ENCODE results near the gene VSTM4. TPM values are rescaled to one million over a fixed set of nuclear protein-coding genes. Genes with fewer than 3 reads are reported as not detected.

The VSTM4 gene
- total RNA-seq, 2 experiments from 2014 or later = 0.07 to 0.11 TPM

GRCh38 chr10:49086889-49087288 is 28.4 kb downstream of the VSTM4 start:
- ChIA-PET POLR2A (no interaction called here), CTCF (no interaction called here)
- ATAC-seq = no peak
- intact Hi-C loops (cut with DNase I, micrococcal nuclease) = no loop called here
- Mint-ChIP-seq H3K36me3 (ENCODE audit: low read depth) (no peaks in the 10 kb centered on the region), H3K27ac (no peak overlapping the region), H3K4me3 (no peak overlapping the region), H3K4me1 (no peaks in the 10 kb centered on the region), H3K9me3 (ENCODE audit: low read depth) (peaks cover 12% of the 10 kb centered on the region), H3K27me3 (no peaks in the 10 kb centered on the region)
- DNase-seq = no peak

GRCh38 chr10:49083261-49083660 is 32.1 kb downstream of the VSTM4 start:
- peaks cover 12% of the 10 kb centered on the region for H3K9me3 Mint-ChIP-seq (ENCODE audit: low read depth)
- no peaks in the 10 kb centered on the region for H3K36me3 Mint-ChIP-seq (ENCODE audit: low read depth)
- H3K27ac Mint-ChIP-seq = no peak overlapping the region
- intact Hi-C loops (cut with DNase I, micrococcal nuclease) = loop anchor here in 1 of 2 experiments (5.0 kb wide), 1 partner anchor 94 kb away; no protein-coding TSS in a partner anchor
- ATAC-seq (no peak), DNase-seq (no peak)
- POLR2A ChIA-PET = no interaction called here
- no peaks in the 10 kb centered on the region for H3K27me3 Mint-ChIP-seq
- H3K4me3 Mint-ChIP-seq = no peak overlapping the region
- CTCF ChIA-PET = no interaction called here
- H3K4me1 Mint-ChIP-seq = peaks cover 9% of the 10 kb centered on the region

- DNase-seq (no peak), ATAC-seq (no peak)
- H3K4me1 Mint-ChIP-seq = peaks cover 11% of the 10 kb centered on the region
- no peaks in the 10 kb centered on the region for H3K36me3 Mint-ChIP-seq (ENCODE audit: low read depth)
- H3K27ac Mint-ChIP-seq = no peak overlapping the region
- POLR2A ChIA-PET = no interaction called here
- H3K9me3 Mint-ChIP-seq (ENCODE audit: low read depth) = peaks cover 12% of the 10 kb centered on the region
- H3K27me3 Mint-ChIP-seq = no peaks in the 10 kb centered on the region
- CTCF ChIA-PET = no interaction called here
- intact Hi-C loops (cut with DNase I, micrococcal nuclease) = loop anchor here in 1 of 2 experiments (5.0 kb wide), 1 partner anchor 95 kb away; no protein-coding TSS in a partner anchor
- H3K4me3 Mint-ChIP-seq = no peak overlapping the region
These were observed 32.6 kb downstream of the VSTM4 start for GRCh38 chr10:49082766-49083165.

GRCh38 chr10:49081547-49082275 is 33.6 kb downstream of the VSTM4 start:
- ATAC-seq = no peak
- Mint-ChIP-seq H3K4me3 (no peak overlapping the region), H3K36me3 (ENCODE audit: low read depth) (no peaks in the 10 kb centered on the region), H3K27me3 (peaks cover 3% of the 10 kb centered on the region), H3K9me3 (ENCODE audit: low read depth) (peaks cover 4% of the 10 kb centered on the region), H3K4me1 (peaks cover 19% of the 10 kb centered on the region), H3K27ac (no peak overlapping the region)
- intact Hi-C loops (cut with DNase I, micrococcal nuclease) = loop anchor here in 1 of 2 experiments (5.0 kb wide), 1 partner anchor 96 kb away; no protein-coding TSS in a partner anchor
- no peak for DNase-seq
- CTCF ChIA-PET = no interaction called here
- POLR2A ChIA-PET = no interaction called here

DNA sequence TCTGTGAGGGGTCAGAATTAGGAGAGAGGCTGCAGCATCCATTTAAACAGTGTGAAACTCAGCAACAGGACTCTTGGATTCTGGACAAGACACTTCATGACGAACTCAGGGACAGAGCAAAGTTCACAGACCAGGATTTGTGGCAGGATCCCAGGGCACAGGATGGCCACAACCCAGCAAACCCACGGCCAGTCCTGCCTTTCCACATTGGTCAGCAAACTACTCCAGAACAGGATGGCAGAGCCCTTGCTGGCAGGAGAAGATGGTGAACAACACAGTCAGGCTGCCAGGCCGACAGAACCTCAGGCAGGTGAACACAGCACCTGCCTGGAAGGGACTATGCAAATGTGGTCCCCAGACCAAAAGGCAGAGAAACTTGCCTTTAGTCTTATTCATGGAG is 34.4 kb downstream of the VSTM4 start:
- no peaks in the 10 kb centered on the region for H3K9me3 Mint-ChIP-seq (ENCODE audit: low read depth)
- intact Hi-C loops (cut with DNase I, micrococcal nuclease) = loop anchor here in 1 of 2 experiments (5.0 kb wide), 1 partner anchor 96 kb away; no protein-coding TSS in a partner anchor
- no peak overlapping the region for H3K4me3 Mint-ChIP-seq
- no peak for ATAC-seq
- H3K27ac Mint-ChIP-seq = no peak overlapping the region
- peaks cover 4% of the 10 kb centered on the region for H3K27me3 Mint-ChIP-seq
- H3K36me3 Mint-ChIP-seq (ENCODE audit: low read depth) = no peaks in the 10 kb centered on the region
- DNase-seq = no peak
- ChIA-PET POLR2A (no interaction called here), CTCF (no interaction called here)
- H3K4me1 Mint-ChIP-seq = peaks cover 23% of the 10 kb centered on the region

GRCh38 chr10:49080071-49080470 is 35.3 kb downstream of the VSTM4 start:
- peaks cover 6% of the 10 kb centered on the region for H3K27me3 Mint-ChIP-seq
- no peak overlapping the region for H3K4me3 Mint-ChIP-seq
- ATAC-seq = peak; percentile 47
- H3K36me3 Mint-ChIP-seq (ENCODE audit: low read depth) = no peaks in the 10 kb centered on the region
- CTCF ChIA-PET = no interaction called here
- intact Hi-C loops (cut with DNase I, micrococcal nuclease) = loop anchor here in 1 of 2 experiments (5.0 kb wide), 1 partner anchor 97 kb away; no protein-coding TSS in a partner anchor
- H3K4me1 Mint-ChIP-seq = peaks cover 23% of the 10 kb centered on the region
- no peaks in the 10 kb centered on the region for H3K9me3 Mint-ChIP-seq (ENCODE audit: low read depth)
- DNase-seq = peak; percentile 13
- POLR2A ChIA-PET = no interaction called here
- no peak overlapping the region for H3K27ac Mint-ChIP-seq

DNA sequence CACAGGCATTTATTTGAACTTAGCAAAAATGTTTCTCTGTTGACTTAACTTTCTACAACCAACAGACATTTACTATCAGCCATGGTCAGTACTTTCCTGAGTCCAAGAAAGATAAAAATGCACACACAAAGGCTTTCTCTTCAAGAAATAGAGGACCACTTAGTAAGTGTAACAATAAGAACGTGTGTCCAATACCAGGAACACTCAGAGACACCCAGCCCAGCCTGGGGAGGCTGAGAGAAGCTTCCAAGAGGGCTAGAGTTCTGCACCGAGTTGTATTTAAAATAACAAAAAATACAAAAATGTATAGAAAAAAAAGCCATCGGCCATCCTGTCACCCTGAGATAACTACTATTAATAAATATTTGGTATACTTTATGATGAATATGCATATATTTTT is 35.8 kb downstream of the VSTM4 start:
- Mint-ChIP-seq H3K4me1 (peaks cover 23% of the 10 kb centered on the region), H3K27ac (no peak overlapping the region), H3K27me3 (peaks cover 6% of the 10 kb centered on the region), H3K9me3 (ENCODE audit: low read depth) (no peaks in the 10 kb centered on the region), H3K36me3 (ENCODE audit: low read depth) (no peaks in the 10 kb centered on the region), H3K4me3 (no peak overlapping the region)
- ATAC-seq (no peak), DNase-seq (no peak)
- intact Hi-C loops (cut with DNase I, micrococcal nuclease) = loop anchor here in 1 of 2 experiments (5.0 kb wide), 2 partner anchors 83 to 98 kb away; no protein-coding TSS in a partner anchor
- ChIA-PET CTCF (no interaction called here), POLR2A (no interaction called here)

DNA sequence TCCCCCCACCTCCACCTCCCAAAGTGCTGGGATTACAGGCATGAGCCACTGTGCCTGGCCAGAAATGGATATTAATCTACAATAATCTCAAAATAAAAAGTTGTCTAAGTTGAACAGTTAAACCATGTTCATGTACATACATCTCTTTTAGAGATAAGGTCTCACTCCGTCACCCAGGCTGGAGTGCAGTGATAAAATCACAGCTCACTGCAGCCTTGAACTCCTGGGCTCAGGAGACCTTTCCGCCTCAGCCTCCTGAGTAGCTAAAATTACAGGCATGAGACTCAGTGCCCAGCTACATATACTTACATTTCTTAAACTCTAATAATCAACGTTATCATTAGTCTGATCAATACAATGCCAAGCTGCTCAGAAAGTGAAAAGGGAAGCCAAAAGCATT is 36.2 kb downstream of the VSTM4 start:
- no peak overlapping the region for H3K27ac Mint-ChIP-seq
- intact Hi-C loops (cut with DNase I, micrococcal nuclease) = loop anchor here in 1 of 2 experiments (5.0 kb wide), 2 partner anchors 83 to 98 kb away; no protein-coding TSS in a partner anchor
- H3K4me1 Mint-ChIP-seq = peaks cover 23% of the 10 kb centered on the region
- no peak overlapping the region for H3K4me3 Mint-ChIP-seq
- H3K27me3 Mint-ChIP-seq = peaks cover 6% of the 10 kb centered on the region
- ChIA-PET CTCF (no interaction called here), POLR2A (no interaction called here)
- DNase-seq = no peak
- H3K9me3 Mint-ChIP-seq (ENCODE audit: low read depth) = no peaks in the 10 kb centered on the region
- no peak for ATAC-seq
- H3K36me3 Mint-ChIP-seq (ENCODE audit: low read depth) = no peaks in the 10 kb centered on the region

GRCh38 chr10:49078433-49078832 is 36.9 kb downstream of the VSTM4 start:
- POLR2A ChIA-PET = no interaction called here
- Mint-ChIP-seq H3K4me3 (no peak overlapping the region), H3K4me1 (peaks cover 23% of the 10 kb centered on the region), H3K36me3 (ENCODE audit: low read depth) (no peaks in the 10 kb centered on the region), H3K27me3 (peaks cover 6% of the 10 kb centered on the region), H3K9me3 (ENCODE audit: low read depth) (no peaks in the 10 kb centered on the region), H3K27ac (no peak overlapping the region)
- DNase-seq (no peak), ATAC-seq (peak; percentile 36)
- intact Hi-C loops (cut with DNase I, micrococcal nuclease) = loop anchor here in 1 of 2 experiments (5.0 kb wide), 2 partner anchors 84 to 99 kb away; no protein-coding TSS in a partner anchor
- CTCF ChIA-PET = no interaction called here

- DNase-seq (peak; percentile 43), ATAC-seq (peak; percentile 74)
- ChIA-PET CTCF (no interaction called here), POLR2A (no interaction called here)
- intact Hi-C loops (cut with DNase I, micrococcal nuclease) = loop anchor here in 1 of 2 experiments (5.0 kb wide), 2 partner anchors 85 to 100 kb away; no protein-coding TSS in a partner anchor
- H3K4me3 Mint-ChIP-seq = no peak overlapping the region
- H3K27me3 Mint-ChIP-seq = peaks cover 6% of the 10 kb centered on the region
- peak overlapping the region; percentile 67 for H3K27ac Mint-ChIP-seq
- H3K4me1 Mint-ChIP-seq = peaks cover 23% of the 10 kb centered on the region
- peaks cover 2% of the 10 kb centered on the region for H3K9me3 Mint-ChIP-seq (ENCODE audit: low read depth)
- no peaks in the 10 kb centered on the region for H3K36me3 Mint-ChIP-seq (ENCODE audit: low read depth)
These were observed 38.4 kb downstream of the VSTM4 start for GRCh38 chr10:49076741-49077521.

- intact Hi-C loops (cut with DNase I, micrococcal nuclease) = loop anchor here in 1 of 2 experiments (5.0 kb wide), 2 partner anchors 86 to 101 kb away; no protein-coding TSS in a partner anchor
- Mint-ChIP-seq H3K4me3 (no peak overlapping the region), H3K9me3 (ENCODE audit: low read depth) (peaks cover 2% of the 10 kb centered on the region), H3K4me1 (peaks cover 23% of the 10 kb centered on the region), H3K27me3 (peaks cover 6% of the 10 kb centered on the region), H3K36me3 (ENCODE audit: low read depth) (no peaks in the 10 kb centered on the region), H3K27ac (peak overlapping the region; percentile 67)
- DNase-seq = no peak
- CTCF ChIA-PET = no interaction called here
- POLR2A ChIA-PET = no interaction called here
- no peak for ATAC-seq
These were observed 39.0 kb downstream of the VSTM4 start for GRCh38 chr10:49076319-49076718.
